ENCODE results near the gene GIPC2. TPM values are rescaled to one million over a fixed set of nuclear protein-coding genes. Genes with fewer than 3 reads are reported as not detected.

The GIPC2 gene
- total RNA-seq, 1 experiment from 2014 or later = 0.07 TPM

GRCh38 chr1:78114034-78114956, 68.5 kb downstream of the GIPC2 start:
- Histone ChIP-seq H3K79me2 (ENCODE audit: insufficient read depth, low read length) (no peaks in the 10 kb centered on the region), H3K27ac (ENCODE audit: low read depth, low read length) (no peak overlapping the region), H2AFZ (ENCODE audit: low read depth, low read length, poor library complexity, severe bottlenecking) (peak overlapping the region; percentile 98), H3K9me3 (ENCODE audit: control insufficient read depth in 1 of 2, insufficient read depth in 1 of 2, low read depth in 1 of 2, low read length in 2 of 2) (no peaks in the 10 kb centered on the region), H3K4me3 (replicated peaks in 1 of 2; ENCODE audit: low read depth in 1 of 2, low read length in 2 of 2) (no peak overlapping the region), H3K9ac (ENCODE audit: low read length) (peak overlapping the region; percentile 3; the same call in 1 of the 2 replicates), H4K20me1 (ENCODE audit: insufficient read depth) (no peaks in the 10 kb centered on the region), H3K4me1 (ENCODE audit: control insufficient read depth in 1 of 2, insufficient read depth in 2 of 2, low read length in 2 of 2) (peaks cover 0 to 16% of the 10 kb centered on the region in 2 experiments; a peak in 2 of 4 replicates), H3K36me3 (ENCODE audit: control insufficient read depth in 1 of 2, insufficient read depth in 2 of 2, low read length in 2 of 2) (no peaks in the 10 kb centered on the region), H3K9me2 (ENCODE audit: insufficient read depth) (no peaks in the 10 kb centered on the region), H3K27me3 (ENCODE audit: insufficient read depth, low read length) (no peaks in the 10 kb centered on the region), H3K4me2 (ENCODE audit: low read length) (peak overlapping the region; percentile 23)
- POLR2A ChIA-PET = interaction anchor here (3.7 kb wide), 1 partner anchor 110 kb away, joined by 44 read pairs; the partner anchor contains the start of gene DNAJB4
- intact Hi-C loops (cut with micrococcal nuclease) = loop anchor here (1.0 to 10.0 kb wide), 7 partner anchors 135 to 966 kb away; partner anchors contain the start of genes FUBP1 and ZZZ3
- RAD21 ChIA-PET (ENCODE audit: low non-redundant PET in 1 of 2, low total read pairs in 2 of 2, uncharacterized antibody in 2 of 2, unreplicated experiment in 2 of 2) = interaction anchor here (0.6 to 1.4 kb wide), 7 partner anchors 110 to 321 kb away, joined by 3 to 5 read pairs (median 3); partner anchors contain the start of gene DNAJB4 (in 1 of the 2)
- TF ChIP-seq CTCF (IDR thresholded peaks at IDR 0.05 in 2 of 3, conservative IDR thresholded peaks at IDR 0.05 in 1 of 3; ENCODE audit: borderline replicate concordance in 1 of 3, insufficient read depth in 1 of 3, low read depth in 2 of 3, low read length in 2 of 3) (peak; percentile 74 to 100 (median 92)), CBX3 (IDR thresholded peaks at IDR 0.05; ENCODE audit: low read depth) (peak; percentile 37; the same call in 1 of the 2 replicates), SIN3A (IDR thresholded peaks at IDR 0.05; ENCODE audit: low read depth) (no peak), ZNF274 (IDR thresholded peaks at IDR 0.05; ENCODE audit: low read depth, low read length) (no peak), POLR2AphosphoS5 (IDR thresholded peaks at IDR 0.05; ENCODE audit: low read depth, low read length) (no peak), SRF (IDR thresholded peaks at IDR 0.05; ENCODE audit: low read depth) (peak; percentile 21; the same call in 1 of the 2 replicates), SP1 (IDR thresholded peaks at IDR 0.05; ENCODE audit: low read depth) (no peak), ATF3 (IDR thresholded peaks at IDR 0.05) (no peak), ELF1 (IDR thresholded peaks at IDR 0.05; ENCODE audit: borderline replicate concordance, low read depth) (no peak), CEBPB (IDR thresholded peaks at IDR 0.05; ENCODE audit: low read depth) (no peak), FOSL1 (IDR thresholded peaks at IDR 0.05; ENCODE audit: low read depth) (no peak), POLR2A (IDR thresholded peaks at IDR 0.05; ENCODE audit: borderline replicate concordance, extremely low read depth, insufficient read depth, insufficient read length) (no peak), RAD21 (IDR thresholded peaks at IDR 0.05; ENCODE audit: low read depth) (peak; percentile 99), EGR1 (IDR thresholded peaks at IDR 0.05; ENCODE audit: low read depth) (no peak), TCF7L2 (IDR thresholded peaks at IDR 0.05; ENCODE audit: borderline replicate concordance, extremely low read depth, insufficient read depth, insufficient read length) (no peak)
- TF ChIP-seq, protein P1, sequence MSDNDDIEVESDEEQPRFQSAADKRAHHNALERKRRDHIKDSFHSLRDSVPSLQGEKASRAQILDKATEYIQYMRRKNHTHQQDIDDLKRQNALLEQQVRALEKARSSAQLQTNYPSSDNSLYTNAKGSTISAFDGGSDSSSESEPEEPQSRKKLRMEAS (IDR thresholded peaks at IDR 0.05) = no peak
- TF ChIP-seq, protein P2, sequence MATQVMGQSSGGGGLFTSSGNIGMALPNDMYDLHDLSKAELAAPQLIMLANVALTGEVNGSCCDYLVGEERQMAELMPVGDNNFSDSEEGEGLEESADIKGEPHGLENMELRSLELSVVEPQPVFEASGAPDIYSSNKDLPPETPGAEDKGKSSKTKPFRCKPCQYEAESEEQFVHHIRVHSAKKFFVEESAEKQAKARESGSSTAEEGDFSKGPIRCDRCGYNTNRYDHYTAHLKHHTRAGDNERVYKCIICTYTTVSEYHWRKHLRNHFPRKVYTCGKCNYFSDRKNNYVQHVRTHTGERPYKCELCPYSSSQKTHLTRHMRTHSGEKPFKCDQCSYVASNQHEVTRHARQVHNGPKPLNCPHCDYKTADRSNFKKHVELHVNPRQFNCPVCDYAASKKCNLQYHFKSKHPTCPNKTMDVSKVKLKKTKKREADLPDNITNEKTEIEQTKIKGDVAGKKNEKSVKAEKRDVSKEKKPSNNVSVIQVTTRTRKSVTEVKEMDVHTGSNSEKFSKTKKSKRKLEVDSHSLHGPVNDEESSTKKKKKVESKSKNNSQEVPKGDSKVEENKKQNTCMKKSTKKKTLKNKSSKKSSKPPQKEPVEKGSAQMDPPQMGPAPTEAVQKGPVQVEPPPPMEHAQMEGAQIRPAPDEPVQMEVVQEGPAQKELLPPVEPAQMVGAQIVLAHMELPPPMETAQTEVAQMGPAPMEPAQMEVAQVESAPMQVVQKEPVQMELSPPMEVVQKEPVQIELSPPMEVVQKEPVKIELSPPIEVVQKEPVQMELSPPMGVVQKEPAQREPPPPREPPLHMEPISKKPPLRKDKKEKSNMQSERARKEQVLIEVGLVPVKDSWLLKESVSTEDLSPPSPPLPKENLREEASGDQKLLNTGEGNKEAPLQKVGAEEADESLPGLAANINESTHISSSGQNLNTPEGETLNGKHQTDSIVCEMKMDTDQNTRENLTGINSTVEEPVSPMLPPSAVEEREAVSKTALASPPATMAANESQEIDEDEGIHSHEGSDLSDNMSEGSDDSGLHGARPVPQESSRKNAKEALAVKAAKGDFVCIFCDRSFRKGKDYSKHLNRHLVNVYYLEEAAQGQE (IDR thresholded peaks at IDR 0.05; ENCODE audit: low read depth) = no peak
- no TSS peak for BruUV-seq (replicated peaks)
- ATAC-seq = peak; percentile 86
- peak; percentile 73 for DNase-seq (ENCODE audit: low read depth, low spot score)
- CTCF ChIA-PET = interaction anchor here (0.6 to 2.7 kb wide), 24 partner anchors 13 to 973 kb away, joined by 3 to 29 read pairs (median 4); partner anchors contain the start of genes DNAJB4 and FUBP1

All from HCT116 (cell line).